GM18505 (cell line): ENCODE results near the gene FAAH.

Experiments
- ATAC-seq: cut with Tn5 transposase; IDR thresholded peaks from one replicate; pipeline ENCODE4 v1.9.1; 2021; ENCODE audit not compliant: unreplicated experiment
- POLR2A ChIP-seq: IDR thresholded peaks from 4 replicates; pipeline ENCODE4 v1.6.1; 2011; ENCODE audit warnings: borderline replicate concordance; ENCODE audit not compliant: insufficient read depth, insufficient read length; ENCODE audit errors: extremely low read depth

The FAAH gene

DNA sequence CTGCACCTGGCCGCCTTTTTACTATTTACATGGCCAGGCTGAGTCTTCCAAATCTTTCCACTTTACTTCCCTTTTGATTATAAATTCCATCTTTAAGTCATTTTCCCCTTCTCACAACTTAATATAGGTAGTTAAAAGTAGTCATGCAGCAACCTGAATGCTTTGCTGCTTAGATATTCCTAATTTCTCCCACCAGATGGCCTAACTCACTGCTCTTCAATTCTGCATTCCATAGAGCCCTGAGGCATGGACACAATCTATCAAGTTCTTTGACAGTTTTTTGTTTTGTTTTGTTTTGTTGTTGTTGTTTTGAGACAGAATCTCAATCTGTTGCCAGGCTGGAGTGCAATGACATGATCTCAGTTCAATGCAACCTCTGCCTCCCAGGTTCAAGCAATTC, 21.7 kb upstream of the FAAH start:
- ATAC-seq, result no peak
- TF ChIP-seq POLR2A, result no peak

DNA sequence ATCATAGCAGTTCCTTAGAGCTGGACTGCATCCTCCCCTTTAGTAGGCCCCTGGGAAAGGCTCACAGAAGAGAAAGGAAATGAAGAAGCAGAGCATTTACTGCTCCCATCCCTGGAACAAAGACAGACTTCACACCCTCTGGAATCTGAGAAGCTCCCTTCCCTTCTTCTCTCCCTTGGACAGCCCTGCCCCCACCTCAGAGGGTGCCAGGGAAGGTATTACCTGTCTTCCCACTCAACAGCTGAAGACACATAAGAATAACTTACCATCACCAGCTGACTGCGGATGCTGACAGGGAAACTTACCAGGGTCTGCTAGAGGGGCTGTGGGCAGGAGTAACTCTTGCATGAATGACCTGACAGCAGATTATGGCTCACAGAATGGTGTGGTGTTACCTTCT, 14.1 kb upstream of the FAAH start:
- TF ChIP-seq POLR2A, result no peak
- no peak for ATAC-seq

DNA sequence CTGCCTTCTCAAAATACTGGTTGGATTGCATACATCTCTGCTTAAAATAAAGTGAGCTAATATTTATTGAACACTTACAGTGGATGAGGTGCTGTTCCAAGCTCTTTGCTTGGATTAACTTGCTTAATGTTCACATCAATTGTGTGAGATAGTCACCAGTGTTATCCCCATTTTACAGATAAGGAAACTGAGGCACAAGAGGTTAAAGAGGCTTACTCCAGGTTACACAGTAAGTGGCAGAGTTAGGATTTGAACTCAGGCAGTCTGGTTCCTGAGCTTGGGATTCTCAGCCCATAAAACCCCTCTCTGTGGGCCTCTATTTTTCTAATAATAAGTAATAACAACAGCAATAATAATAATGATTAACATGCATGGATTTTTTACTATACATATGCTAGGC, 13.6 kb upstream of the FAAH start:
- no peak for ATAC-seq

DNA sequence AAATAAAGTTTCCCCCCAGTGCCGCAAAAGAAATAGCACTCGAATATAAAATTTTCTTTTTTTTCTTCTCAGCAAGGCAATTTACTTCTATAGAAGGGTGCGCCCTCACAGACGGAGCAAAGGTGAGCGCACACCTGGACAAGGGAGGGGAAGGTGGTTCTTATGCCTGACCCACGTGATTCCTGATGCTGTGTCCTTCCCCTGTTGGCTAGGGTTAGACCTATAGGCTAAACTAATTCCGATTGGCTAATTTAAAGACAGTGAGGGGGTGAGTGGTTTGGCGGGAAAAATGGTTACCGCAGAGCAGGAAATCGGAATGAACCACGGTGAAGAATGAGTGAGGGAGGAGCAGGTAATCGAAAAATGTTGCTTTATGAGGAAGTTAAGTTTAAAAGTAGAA, 607 bp upstream of the FAAH start:
- no peak for TF ChIP-seq POLR2A
- ATAC-seq, result no peak

More for the DNA sequence above, 13.6 kb upstream of the FAAH start:
- TF ChIP-seq POLR2A, result no peak

DNA sequence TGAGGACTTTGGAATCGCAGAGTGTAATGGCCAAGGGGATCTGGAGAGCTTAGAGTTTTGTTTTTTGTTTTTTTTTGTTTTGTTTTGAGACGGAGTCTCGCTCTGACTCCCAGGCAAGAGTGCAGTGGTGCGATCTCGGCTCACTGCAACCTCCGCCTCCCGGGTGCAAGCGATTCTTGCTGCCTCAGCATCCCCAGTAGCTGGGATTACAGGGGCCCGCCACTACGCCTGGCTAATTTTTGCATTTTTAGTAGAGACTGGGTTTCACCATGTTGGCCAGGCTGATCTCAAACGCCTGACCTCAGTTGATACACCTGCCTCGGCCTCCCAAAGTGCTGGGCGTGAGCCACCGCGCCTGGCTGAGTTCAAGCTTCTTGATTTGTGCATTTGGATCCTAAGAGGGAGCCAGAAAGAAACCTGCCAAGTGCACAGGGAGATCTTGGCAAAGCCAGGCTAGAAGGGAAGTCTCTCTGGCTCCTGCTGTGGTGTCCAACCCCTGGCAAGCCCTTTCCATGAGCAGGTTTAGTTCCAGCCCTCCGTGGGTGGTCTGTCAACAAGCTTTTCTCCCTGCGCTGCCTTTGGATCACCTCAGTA, 852 bp downstream of the FAAH start:
- ATAC-seq, result no peak
- no peak for TF ChIP-seq POLR2A

DNA sequence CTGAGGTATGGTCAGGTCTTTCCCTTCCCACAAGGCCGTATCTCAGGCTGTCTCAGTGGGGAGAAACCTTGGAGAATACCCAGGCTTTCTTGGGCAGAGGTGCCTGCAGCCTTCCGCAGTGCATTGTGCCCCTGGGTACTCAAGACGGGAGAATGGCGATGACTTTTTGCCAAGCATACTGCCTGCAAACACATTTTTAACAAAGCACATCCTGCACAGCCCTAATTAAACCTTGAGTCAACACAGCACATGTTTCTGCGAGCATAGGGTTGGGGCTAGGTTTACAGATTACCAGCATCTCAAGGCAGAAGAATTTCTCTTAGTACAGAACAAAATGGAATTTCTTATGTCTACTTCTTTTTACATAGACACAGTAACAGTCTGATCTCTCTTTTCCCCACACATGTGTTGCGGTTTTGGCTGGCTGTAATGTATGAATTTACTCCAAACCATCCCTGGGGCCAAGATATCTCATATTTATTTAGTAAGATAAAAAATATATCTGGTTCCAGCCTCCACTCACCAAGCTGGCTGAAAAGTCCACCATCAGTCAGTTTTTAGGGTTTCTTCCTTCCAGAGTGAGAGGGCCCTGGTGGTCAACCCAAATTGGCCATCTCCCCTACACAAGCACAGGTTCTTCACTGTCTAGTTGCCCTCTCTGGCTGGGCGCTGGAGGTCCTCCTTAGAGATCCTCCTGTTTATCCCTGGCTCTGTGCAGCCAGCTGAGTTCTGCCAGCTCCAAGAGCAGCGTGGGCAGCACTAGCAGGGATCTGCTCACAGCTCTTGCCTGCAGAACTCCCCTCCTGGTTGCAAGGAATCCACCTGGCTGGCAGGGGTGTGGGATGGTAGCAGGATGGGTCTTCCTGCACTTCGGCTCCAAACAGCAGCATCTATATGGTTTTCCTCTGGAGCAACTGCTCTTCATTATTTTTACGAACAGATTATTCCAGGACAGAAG, 2.6 kb downstream of the FAAH start:
- no peak for TF ChIP-seq POLR2A
- ATAC-seq, result no peak

DNA sequence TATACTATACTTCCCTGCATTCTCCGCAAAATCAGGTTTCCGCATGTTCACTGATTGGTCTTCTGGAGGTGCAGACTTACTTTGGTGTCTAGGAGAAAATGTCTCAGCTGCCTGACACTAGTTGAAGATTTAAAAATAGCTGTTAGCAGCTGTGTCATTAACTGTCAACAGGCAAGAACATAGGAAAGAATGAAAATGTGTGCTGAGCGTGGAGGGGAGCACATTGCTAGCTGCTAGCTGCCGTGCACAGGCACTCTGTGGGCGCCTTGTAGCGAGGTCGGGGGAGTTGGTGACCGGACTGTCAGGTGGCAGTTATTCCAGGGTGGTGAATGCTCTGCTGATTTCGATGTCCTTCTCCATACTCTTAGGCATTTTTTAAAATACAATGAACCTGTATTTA, 5.2 kb downstream of the FAAH start:
- no peak for TF ChIP-seq POLR2A
- no peak for ATAC-seq

DNA sequence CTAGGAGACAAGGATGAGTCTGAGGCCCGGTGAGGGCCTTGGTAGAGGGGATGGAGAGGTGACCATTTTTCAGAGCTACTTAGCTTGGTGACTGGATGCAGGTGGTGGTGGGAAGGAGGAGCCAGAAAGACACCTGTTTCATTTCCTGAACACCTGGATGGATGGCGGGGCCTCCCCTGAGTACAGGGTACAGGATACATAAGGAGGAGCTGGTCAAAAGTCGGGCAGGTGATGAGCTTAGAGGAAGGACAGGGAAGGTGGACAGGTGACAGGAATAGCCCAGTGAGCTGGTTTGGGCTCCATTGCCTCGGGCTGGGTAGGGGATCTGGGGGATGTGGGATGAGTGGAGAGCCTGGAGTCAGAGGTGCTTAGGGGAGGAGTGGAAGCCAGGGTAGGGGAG, 6.3 kb downstream of the FAAH start:
- no peak for TF ChIP-seq POLR2A
- ATAC-seq, result no peak

DNA sequence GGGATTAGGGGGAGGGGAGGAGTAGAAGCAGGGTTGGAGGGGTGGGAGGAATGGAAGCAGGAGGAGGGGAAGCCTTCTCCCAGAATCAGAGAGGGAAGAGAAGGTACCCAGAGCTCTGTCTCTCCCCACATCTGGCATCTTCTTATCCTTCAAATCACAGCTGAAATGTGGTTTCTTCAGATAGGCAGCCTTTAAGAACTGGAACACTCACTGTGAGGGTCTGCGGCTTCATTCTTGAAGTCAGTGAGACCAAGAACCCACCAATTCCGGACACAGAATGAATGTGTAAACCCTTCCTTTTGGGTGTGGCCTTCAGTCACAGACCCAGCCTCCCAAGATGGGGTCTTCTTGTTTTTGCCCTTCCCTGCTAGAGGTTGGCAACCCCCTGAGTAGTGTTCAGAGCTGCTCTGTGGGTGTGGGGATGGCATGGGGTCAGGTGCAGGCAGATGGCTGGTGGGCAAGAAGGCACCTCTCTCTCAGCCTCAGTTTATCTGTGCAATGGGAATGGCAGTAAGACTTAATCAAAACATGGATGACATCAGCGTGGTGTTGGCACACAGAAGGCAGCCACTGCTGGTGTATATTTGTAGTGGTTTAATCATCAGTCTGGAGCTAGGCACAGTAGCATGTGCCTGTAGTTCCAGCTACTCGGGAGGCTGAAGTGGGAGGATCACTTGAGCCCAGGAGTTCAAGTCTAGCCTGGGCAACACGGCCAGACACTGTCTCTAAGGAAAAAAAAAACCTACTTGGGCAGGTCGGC, 7.2 kb downstream of the FAAH start:
- no peak for ATAC-seq
- no peak for TF ChIP-seq POLR2A

DNA sequence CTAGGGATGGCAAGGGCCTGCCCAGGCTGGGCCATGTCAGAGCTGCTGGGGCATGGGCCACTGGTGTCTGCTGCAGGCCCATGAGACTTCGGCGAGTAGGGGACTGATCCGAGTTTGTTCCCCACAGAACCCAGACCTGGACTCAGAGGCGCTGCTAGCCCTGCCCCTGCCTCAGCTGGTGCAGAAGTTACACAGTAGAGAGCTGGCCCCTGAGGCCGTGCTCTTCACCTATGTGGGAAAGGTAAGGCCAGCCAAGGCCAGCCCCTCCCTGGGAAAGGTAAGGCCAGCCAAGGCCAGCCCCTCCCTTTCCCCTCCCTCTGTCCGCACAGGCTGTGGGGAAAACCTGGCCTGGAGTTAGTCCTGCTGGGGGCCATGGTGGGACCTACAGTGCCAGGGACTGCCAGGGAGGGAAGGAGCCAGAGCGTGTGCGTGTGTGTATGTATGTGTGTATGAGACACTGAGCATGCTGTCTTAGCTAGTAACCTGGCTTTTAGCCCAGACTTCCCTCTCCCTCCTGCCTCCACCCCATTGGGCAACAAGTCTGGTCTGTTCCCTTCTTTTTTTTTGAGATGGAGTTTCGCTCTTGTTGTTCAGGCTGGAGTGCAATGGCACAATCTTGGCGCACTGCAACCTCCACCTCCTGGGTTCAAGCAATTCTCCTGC, 8.0 kb downstream of the FAAH start:
- TF ChIP-seq POLR2A, result no peak
- ATAC-seq, result no peak

DNA sequence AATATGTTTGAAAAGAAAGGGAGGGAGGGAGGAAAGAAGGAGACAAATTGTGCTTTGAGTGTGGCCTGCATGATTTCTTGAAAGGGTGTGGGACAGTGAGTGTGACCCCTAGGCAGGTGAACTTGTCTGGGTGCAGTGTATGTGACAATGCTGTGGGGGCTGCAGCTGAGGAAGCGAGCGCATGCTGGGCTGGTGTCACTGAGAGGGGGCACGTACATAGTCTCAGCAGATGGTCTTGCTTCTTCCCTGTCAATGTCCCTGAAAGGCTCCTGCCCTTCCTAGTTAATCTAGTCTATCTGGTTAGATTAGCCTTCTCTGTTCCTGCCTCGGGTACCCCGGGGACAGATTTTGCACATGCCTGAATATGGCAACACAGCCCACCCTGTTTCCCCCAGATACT, 9.8 kb downstream of the FAAH start:
- no peak for ATAC-seq

DNA sequence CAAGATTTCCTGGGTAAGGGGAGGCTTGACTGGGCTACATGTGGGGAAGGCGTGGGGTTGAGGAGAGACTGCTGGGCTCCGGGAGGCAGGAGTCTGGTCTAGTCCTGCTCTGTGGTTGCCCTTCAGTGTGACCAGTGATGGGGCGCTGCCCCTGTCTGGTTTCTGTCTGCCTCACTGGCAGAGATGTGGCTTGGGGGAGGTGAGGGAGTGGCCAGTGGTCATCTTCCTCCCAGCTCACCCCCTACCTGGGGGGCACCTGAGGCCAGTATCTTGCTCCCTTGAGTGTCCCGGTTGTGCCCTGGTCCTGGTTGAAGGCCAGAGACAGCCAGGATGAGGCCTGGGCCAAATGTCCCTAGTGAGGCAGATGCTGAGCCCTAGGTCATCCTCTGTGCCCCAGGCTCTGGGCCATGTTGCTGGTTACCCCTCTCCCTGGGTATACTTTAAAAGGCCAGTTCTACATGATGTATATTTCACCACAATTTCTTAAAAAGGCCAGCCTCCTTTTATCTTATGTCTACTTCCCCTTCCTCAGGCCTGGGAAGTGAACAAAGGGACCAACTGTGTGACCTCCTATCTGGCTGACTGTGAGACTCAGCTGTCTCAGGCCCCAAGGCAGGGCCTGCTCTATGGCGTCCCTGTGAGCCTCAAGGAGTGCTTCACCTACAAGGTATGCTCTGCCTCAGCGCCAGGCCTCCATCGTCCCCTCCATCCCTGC, 10.5 kb downstream of the FAAH start:
- TF ChIP-seq POLR2A, result no peak
- ATAC-seq, result no peak

More for the DNA sequence above, 9.8 kb downstream of the FAAH start:
- TF ChIP-seq POLR2A, result no peak
